Spleen (tissue), 7 donors: ENCODE results near the gene RTBDN.

Experiments used
- POLR2A ChIP-seq, 3 donors: fragments of 450-650 bp; IDR thresholded peaks; one replicate each; pipeline ENCODE4 v1.5.1; 2017; ENCODE audit warnings: antibody characterized with exemption in 3 of 3, mild to moderate bottlenecking in 1 of 3
- POLR2AphosphoS5 ChIP-seq, 3 donors: sonication (generic); formaldehyde crosslinking; IDR thresholded peaks; one replicate each; pipeline ENCODE4 v1.5.1; 2017; ENCODE audit warnings: antibody characterized with exemption in 3 of 3
- TF ChIP-seq, protein P1 (sequence below), 11 experiments: fragments of 200-600 bp in 7 of 11; fragments of 450-650 bp in 4 of 11; sonication (generic) in 4 of 11; IDR thresholded peaks in 8 of 11; conservative IDR thresholded peaks in 3 of 11; 1 replicate in 7 of 11; 2 replicates in 4 of 11; pipeline versions ENCODE4 v1.4.0 to v1.8.0; 2016 to 2021; ENCODE audit warnings: antibody characterized with exemption in 11 of 11, inconsistent platforms in 4 of 11, mild to moderate bottlenecking in 1 of 11
- donor health status: DM: no; HTN: no; CAD: no; lungs with moderate emphysema.
- donor health status: DM: no; HTN: no; CAD: no.
- donor health status: DM: no; HTN: no; CAD: no.

DNA sequence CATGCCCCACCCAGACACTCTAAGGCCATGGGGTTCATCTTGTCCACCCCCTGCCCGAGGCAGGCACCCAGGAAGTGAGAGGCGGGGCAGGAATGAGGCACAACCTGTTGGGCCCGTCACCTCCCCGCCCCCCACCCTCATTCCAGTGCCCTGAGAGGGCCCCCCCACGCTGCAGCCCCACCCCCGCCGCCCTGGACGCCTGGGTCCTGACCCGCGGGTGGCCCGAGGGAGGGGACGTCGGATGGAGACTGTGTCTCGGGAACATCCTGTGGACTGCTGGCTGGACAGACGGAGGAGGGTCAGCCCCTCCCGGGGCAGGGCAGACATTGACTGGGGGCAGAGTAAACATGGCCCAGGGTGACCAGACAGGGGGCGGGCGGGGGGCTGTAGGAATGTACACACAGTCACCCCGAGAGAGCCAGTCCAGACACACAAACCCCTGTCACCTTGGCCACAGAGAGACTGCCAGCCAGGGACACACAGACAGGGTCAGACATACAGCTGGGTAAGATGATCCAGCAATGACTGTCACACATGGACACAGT is 50.5 kb downstream of the RTBDN start:
- TF ChIP-seq, protein P1, sequence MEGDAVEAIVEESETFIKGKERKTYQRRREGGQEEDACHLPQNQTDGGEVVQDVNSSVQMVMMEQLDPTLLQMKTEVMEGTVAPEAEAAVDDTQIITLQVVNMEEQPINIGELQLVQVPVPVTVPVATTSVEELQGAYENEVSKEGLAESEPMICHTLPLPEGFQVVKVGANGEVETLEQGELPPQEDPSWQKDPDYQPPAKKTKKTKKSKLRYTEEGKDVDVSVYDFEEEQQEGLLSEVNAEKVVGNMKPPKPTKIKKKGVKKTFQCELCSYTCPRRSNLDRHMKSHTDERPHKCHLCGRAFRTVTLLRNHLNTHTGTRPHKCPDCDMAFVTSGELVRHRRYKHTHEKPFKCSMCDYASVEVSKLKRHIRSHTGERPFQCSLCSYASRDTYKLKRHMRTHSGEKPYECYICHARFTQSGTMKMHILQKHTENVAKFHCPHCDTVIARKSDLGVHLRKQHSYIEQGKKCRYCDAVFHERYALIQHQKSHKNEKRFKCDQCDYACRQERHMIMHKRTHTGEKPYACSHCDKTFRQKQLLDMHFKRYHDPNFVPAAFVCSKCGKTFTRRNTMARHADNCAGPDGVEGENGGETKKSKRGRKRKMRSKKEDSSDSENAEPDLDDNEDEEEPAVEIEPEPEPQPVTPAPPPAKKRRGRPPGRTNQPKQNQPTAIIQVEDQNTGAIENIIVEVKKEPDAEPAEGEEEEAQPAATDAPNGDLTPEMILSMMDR (IDR thresholded peaks at IDR 0.05 in 8 of 11, conservative IDR thresholded peaks at IDR 0.05 in 3 of 11): no peak
- TF ChIP-seq POLR2A (IDR thresholded peaks at IDR 0.05): no peak
- TF ChIP-seq POLR2AphosphoS5 (IDR thresholded peaks at IDR 0.05): peak; percentile 41 to 79 (median 45)
